HG03469 (cell line): Measurements from ENCODE around the gene GRWD1.
A peak's percentile ranks its signal among the peaks of the same experiment; 100 is the strongest.

ENCODE experiments used
- ATAC-seq: cut with Tn5 transposase; IDR thresholded peaks from one replicate; pipeline ENCODE4 v1.9.1; 2021; ENCODE audit warnings: mild to moderate bottlenecking, moderate library complexity, moderate number of reproducible peaks; ENCODE audit not compliant: unreplicated experiment

GRWD1 gene

DNA sequence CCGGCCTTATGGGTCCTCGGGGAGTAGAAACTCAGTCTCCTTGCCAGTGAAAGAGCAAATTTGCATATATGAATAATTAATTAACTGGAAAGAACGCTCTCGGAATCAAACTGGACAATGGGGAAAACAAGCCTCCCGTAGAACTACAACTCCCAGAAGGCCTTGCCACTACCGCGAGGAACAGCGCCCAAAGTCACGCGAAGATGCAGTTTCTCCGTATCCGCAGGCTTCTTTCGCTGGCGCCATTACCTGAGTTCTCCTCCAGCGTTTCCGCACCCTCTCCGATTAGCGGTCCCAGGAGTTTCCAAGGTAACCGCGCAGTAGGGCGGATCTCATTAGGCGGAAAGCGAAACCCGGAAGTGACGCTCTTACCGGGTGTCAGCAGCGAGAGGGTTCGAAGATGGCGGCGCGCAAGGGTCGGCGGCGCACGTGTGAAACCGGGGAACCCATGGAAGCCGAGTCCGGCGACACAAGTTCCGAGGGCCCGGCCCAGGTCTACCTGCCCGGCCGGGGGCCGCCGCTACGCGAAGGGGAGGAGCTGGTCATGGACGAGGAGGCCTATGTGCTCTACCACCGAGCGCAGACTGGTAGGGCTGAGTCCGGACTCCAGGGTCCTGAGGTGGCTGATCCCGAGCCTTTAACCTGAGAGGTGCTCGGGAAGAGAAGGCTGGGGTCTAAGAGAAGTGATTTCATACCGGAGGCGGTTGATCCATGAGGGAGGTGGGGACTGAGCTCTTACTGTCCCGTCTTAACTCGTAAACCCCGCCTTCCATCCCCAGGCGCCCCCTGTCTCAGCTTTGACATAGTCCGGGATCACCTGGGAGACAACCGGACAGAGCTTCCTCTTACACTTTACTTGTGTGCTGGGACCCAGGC is at the start of gene GRWD1:
Gene GRWD1, plus strand, starts transcription at position 378 of the 876 bp plus-strand sequence. Its CDS starts 23 bp downstream, at position 401.
- peak; percentile 86 for ATAC-seq

DNA sequence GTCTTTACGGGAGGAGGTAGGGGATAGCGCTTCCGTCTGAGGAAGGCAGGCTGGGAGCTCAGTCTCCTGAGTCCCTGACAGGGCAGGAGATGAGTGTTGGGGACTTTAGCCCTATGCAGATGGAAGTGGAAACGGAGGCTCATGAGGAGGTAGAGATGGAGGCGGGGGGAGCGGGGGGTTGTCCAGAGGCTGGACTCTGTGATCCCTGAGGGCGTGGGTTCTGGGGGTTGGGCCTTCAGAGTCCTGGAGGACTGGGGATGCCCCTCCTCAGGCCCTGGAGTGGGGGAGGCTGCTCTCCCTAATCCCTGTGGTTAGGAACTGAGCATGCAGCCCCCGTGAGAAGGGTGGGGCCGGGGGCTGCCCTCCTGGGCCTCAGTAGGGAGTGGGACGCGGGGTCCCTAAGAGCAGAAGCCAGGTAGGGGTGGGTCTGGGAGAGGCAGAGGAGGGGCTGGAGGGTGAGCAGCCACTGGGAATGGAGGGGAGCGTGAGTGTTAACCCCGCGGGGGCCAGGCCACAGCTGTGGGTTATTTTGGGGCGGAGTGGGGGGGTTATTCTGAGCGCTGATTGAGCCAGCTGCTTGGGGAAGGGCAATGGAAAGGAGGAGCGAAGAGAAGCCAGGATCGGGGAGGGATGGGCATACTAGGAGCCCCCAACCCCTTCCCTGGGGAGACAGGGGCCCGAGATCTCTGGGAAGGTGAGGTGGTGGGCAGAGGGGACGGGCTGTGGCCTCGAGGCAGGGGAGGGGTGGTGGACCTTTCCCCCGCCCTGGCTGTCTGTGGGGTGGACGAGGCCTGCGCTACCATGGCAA is 49.6 kb upstream of the GRWD1 start:
- no peak for ATAC-seq

DNA sequence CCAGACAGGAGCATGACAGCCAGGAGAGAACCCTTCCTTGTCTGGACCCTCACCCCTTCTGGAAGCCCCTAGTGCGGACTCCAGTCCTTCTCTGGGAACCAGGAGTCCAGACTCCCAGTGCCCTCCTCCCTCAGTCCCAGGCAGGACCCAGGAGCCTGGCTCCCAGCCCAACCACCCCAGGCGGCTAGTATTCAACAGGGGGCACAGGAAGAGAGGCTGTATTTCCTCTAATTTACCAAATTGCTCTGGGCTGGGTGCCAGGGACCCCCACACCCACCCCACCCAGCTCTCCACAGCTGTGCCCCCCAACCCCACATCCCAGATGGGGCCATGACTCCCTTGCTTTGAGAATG is 49.0 kb upstream of the GRWD1 start:
- no peak for ATAC-seq

DNA sequence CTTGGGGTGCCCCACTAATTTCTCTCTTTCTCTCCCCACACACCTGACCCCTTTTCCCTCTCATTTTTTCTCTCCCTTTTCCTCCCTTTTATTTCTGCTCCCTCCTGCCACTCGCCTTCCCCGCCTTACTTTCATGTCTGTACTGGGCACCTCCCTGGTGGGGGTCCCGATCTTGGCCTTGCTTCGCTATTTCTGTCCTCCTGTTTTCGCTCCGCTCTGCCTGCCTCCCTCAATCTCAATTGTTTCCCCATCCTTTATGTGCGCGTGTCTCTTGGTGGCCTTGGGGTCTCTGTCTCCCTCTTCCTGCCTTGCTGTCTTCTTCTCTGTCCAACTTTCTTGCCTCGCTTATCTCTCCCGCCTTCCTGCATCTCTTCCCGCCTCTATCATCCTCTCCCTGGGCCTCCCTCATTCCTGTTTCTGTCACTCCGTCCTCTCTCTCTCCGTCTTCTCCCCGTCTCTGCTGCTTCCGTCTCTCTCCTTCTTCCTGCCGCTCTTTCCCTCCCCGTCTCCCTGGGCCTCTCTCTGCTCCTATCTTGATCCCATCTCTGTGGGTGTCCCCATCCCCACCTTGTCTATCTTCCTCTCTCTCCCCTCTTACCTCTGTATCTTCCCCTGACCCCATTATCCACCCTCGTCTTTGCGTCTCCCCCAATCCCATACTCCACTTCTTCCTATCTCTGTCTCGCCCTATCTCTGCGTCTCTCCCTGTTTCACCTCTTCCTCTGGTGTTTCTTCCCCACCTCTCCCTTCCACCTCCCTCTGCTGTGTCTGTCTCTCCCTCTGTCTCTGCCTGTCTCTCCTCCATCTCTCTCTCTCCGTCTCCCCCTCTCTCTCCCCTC is 48.3 kb upstream of the GRWD1 start:
- ATAC-seq: no peak

DNA sequence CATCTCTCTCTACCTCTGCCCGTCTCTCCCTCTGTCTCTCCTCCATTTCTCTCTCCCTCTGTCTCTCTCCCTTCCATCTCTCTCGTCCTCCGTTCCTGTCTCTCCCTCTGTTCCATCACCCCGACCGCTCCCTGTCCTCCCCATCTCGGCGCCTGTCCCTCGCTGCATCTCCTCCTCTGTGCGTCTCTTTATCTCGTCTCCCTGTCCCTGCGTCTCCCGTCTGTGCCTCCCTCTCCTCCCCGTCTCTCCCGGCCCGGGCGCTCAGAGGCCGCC is 47.7 kb upstream of the GRWD1 start:
- ATAC-seq: no peak

DNA sequence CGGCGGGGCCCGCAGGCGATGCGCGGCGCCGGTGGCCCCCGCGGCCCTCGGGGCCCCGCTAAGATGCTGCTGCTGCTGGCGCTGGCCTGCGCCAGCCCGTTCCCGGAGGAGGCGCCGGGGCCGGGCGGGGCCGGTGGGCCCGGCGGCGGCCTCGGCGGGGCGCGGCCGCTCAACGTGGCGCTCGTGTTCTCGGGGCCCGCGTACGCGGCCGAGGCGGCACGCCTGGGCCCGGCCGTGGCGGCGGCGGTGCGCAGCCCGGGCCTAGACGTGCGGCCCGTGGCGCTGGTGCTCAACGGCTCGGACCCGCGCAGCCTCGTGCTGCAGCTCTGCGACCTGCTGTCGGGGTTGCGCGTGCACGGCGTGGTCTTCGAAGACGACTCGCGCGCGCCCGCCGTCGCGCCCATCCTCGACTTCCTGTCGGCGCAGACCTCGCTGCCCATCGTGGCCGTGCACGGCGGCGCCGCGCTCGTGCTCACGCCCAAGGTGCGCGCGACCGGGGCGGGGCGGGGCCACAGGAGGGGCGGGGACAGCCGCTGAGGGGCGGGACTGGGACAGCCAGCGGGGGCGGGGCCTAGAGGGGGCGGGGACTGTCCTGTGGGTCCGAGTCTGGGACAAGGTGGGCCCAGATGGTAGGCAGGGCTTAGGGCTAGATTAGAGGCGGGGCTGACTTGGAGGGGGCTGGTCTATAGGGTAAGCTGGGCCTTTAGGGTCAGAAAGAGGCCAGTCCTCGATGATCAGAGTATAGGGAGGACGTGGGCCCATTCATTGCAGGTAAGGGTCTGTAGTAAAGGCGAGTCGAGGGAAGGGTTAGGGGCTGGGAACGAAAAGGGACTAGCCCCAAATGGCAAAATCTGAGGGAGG is 47.2 kb upstream of the GRWD1 start:
- no peak for ATAC-seq

DNA sequence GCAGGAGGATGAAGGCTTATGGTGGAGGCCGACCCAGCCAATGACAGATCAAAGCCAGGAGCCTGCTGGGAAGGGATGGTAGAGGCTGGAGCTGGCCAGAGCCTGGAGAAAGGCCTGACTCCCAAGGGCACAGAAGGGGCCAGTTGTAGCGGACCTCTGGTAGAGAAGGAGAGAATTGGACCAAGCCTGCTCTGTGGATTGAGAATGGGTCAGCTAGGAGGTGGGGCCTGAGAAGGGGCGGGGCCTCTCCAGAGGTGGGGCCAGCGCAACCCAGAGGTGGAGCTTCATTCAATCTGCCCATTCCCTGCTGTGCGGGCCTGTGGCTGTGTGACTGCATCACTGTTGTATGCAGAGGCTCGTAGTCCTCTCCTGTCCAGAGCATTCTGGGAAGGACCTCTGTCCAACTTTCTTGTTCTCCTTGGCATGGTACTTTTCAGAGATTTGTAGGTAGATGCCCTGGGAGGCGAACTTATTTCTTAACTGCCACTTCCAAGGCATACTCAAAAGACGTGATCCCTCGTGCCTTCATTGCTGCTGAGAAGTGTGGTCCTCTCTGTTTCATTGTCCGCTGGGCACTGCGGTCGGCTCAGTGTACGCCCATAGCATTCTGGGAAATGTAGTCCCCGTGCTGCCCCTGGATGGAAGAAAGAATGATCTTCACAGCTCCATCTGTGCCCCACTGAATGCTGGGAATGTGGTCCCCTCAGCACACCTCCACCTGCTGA is 45.6 kb upstream of the GRWD1 start:
- no peak for ATAC-seq

DNA sequence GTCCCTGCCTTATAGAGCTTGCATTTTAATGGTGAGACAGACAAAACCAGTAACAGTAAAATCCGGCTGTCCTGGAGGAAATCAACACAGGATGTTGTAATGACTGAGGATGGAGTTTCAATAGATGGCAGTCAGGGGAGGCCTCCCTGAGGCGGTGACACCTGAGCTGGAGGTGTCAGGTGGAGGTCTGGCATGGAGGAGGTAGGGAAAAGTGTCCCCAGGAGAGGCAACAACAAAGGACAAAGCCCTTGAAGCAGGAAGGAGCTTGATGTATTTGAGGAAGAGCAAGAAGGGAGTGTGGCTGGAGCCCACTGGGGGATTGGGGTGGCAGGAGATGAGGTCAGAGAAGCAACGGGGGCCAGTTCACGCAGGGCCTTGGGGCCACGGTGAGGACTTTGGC is 44.5 kb upstream of the GRWD1 start:
- no peak for ATAC-seq

DNA sequence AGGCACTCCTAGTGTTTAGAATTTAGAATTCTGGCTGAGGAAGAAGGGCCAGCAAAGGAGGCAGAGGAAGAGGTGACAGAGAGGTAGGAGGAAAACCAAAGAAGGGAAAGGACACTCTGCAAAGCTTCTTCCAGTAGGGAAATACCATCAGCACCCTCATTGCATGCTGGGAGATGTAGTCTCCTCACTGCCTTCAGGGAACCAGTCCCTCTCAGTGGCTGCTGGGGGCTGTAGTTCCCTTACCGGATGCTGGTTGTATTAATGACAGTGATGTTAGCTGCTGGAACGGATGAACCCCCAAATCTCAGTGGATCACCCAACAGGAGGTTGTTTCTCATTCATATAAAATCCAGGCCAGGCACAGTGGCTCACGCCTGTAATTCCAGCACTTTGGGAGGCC is 42.2 kb upstream of the GRWD1 start:
- no peak for ATAC-seq

DNA sequence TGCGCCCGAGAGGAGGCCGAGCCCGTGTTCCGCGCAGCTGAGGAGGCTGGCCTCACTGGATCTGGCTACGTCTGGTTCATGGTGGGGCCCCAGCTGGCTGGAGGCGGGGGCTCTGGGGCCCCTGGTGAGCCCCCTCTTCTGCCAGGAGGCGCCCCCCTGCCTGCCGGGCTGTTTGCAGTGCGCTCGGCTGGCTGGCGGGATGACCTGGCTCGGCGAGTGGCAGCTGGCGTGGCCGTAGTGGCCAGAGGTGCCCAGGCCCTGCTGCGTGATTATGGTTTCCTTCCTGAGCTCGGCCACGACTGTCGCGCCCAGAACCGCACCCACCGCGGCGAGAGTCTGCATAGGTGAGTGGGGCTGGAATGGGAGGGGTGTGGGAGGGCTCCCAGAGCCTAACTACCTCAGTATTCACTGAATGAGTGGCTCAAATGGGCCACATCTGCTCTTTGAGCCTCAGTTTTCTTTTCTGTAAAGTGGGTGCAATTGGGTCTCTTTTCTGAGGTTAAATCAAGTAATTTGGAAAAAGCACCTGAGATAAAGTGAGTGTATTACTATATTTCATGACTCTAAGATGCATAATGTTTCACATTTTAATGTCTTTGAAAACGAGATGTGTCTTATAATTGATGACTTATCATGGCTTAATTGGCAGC is 40.6 kb upstream of the GRWD1 start:
- ATAC-seq: no peak

DNA sequence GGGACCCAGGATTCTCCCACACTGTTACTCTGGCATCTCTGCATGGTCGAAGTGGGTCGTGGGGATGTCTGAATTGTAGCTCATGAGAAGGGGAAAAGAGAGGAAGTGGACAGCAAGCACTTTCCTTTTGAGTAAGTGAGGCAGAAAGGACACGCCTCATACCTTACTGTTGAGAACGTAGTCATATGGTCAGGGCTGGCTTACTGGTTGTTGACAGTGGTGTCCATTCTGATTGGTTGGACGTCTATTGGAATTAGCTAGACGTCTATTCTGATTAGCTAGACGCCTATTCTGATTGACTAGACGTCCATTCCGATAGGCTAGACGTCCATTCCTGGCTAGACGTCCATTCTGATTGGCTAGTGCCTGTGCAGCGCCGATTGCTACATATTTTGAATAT is 39.9 kb upstream of the GRWD1 start:
- no peak for ATAC-seq

DNA sequence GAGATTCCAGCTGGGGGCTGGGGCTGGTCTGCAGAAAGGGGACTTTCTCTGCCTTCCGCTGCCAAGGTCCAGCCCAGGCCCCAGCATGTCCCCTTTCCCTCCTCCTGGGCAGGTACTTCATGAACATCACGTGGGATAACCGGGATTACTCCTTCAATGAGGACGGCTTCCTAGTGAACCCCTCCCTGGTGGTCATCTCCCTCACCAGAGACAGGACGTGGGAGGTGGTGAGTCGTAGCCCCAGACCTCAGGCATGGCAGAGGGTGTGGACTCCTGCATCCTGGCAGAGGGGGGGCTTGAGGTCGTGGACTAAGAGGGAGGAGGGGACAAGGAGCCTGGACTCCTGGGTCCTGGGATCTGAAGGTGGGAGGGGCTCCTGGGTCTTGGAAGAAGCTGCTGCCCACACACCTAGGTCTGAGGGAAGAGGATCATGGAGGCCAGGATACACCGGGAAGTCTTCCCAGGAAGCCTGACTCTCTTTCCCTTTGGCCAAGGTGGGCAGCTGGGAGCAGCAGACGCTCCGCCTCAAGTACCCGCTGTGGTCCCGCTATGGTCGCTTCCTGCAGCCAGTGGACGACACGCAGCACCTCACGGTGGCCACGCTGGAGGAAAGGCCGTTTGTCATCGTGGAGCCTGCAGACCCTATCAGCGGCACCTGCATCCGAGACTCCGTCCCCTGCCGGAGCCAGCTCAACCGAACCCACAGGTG is 31.8 kb upstream of the GRWD1 start:
- ATAC-seq: no peak

DNA sequence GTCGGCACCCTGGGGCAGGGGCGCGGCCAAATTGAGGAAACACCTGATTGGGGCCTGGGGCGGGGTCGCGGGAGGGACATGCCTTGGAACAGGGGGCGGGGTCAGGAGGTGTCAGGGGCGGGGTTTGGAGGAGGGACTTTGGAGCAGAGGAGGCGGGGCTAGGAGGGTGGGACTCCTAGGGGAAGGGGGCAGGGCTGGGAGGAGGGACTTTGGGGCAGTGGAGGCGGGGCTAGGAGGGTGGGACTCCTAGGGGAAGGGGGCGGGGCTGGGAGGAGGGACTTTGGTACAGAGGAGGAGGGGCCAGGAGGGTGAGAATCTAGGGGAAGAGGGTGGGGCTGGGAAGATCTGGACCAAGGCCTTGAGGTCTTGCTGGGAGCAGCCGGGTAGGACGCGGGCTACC is 30.4 kb upstream of the GRWD1 start:
- no peak for ATAC-seq

DNA sequence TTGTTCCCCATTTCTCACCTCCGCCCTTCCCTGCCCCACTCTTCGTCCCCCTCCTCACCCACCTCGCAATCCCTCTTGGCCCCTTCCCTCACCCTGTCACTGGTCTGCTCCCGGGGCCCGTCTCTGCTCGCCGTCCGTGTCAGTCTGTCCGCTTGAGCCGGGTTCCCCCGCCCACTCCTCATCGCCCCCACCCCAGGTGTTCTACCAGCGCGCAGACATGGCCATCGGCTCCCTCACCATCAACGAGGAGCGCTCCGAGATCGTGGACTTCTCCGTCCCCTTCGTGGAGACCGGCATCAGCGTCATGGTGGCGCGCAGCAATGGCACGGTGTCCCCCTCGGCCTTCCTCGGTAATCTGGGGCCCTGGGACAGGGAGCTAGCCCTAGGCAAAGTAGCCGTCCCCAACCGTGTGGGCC is 30.0 kb upstream of the GRWD1 start:
- ATAC-seq: no peak

DNA sequence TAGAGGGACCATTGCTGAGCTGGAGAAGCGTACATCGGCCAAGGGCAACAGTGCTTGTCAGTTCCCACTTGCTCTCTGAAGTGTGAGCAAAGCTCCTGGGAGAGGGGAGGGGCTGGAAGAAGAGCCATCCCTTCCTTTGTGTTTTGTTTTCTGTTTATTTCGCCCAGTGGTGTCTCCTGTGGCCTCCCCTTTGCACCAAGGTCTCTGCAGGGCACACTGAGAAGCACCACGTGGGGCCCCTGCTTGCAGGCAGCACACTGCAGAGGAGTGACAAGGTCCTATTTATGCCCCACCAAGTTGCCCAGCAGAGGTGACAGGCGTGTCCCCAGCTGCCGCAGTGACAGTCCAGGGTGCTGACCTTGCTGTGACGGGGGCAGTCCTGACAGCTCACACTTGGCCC is 28.4 kb upstream of the GRWD1 start:
- no peak for ATAC-seq

DNA sequence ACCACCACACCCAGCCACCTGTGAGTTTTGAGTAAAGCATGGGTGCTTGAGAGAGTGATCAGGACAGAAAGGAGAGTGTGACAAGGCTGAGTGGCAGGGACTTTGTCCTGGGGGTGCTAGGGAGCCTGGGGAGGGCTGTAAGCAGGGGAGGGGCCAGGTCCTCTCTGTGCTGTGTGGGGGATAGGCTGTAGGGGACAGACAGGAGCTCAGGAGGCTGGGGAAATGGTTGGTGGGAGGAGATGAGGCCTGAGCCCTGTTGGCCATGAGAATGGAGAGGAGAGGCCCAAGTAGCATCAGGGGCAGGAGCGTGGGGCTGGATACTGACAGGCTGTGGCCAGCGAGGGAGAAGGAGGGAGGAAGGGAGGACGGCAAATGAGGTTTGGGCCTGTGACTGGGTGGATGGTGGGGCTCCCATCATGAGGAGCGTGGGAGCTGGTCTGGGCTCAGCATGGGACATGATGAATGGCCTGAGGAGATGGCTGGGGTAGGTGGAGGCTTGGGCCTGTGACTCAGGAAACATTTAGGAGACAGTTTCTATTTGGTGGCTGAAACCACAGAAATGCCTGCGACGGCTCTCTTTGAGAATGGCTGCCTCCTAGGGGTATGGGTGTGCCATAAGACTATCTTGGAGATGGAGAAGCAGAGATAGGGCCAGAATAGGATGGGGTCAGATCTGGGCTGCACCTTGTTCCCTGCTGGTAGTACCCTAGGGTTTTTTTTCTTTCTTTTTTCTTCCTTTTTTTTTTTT is 27.3 kb upstream of the GRWD1 start:
- ATAC-seq: no peak

DNA sequence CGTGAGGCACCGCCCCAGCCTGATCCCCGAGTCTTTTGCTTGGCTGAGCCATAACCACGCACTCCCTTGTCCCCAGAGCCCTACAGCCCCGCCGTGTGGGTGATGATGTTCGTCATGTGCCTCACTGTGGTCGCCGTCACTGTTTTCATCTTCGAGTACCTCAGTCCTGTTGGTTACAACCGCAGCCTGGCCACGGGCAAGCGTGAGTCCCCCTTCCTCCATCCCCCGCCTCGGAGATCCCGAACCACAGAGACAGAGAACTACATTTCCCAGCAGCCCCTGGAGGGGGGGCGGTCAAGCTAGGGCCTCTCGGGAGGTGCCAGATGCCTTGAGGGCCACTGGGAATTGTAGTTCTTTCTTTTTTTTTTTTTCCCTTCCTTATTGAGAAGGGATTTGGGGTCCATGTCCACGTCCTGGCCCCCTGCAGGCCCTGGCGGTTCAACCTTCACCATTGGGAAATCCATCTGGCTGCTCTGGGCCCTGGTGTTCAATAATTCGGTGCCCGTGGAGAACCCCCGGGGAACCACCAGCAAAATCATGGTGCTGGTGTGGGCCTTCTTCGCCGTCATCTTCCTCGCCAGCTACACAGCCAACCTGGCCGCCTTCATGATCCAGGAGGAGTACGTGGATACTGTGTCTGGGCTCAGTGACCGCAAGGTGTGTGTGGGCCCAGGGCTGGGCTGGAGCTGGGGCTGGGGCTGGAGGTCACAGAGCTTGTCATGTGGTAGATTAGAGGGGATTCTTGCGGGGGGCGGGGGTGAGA is 26.4 kb upstream of the GRWD1 start:
- ATAC-seq: no peak
